ENCODE results near the gene CDC45.

CDC45 gene

GRCh38 chr22:19483481-19484244, 3.9 kb downstream of the CDC45 start:
- TF ChIP-seq CTCF (IDR thresholded peaks at IDR 0.05; ENCODE audit: low read depth, low read length): no peak

GRCh38 chr22:19488285-19488684, 8.6 kb downstream of the CDC45 start:
- no peak for TF ChIP-seq CTCF (IDR thresholded peaks at IDR 0.05; ENCODE audit: low read depth, low read length)
- H3K4me3 ChIP-seq (ENCODE audit: low read depth, low read length): no peak overlapping the region

More at GRCh38 chr22:19483481-19484244, 3.9 kb downstream of the CDC45 start:
- no peak overlapping the region for H3K4me3 ChIP-seq (ENCODE audit: low read depth, low read length)

GRCh38 chr22:19488884-19489843, 9.4 kb downstream of the CDC45 start:
- no peak for TF ChIP-seq CTCF (IDR thresholded peaks at IDR 0.05; ENCODE audit: low read depth, low read length)
- no peak overlapping the region for H3K4me3 ChIP-seq (ENCODE audit: low read depth, low read length)

GRCh38 chr22:19490628-19491230, 11.0 kb downstream of the CDC45 start:
- H3K4me3 ChIP-seq (ENCODE audit: low read depth, low read length): no peak overlapping the region
- no peak for TF ChIP-seq CTCF (IDR thresholded peaks at IDR 0.05; ENCODE audit: low read depth, low read length)

- TF ChIP-seq CTCF (IDR thresholded peaks at IDR 0.05; ENCODE audit: low read depth, low read length): no peak
- no peak overlapping the region for H3K4me3 ChIP-seq (ENCODE audit: low read depth, low read length)
Measured at GRCh38 chr22:19492504-19493174, 12.9 kb downstream of the CDC45 start.

- no peak overlapping the region for H3K4me3 ChIP-seq (ENCODE audit: low read depth, low read length)
- TF ChIP-seq CTCF (IDR thresholded peaks at IDR 0.05; ENCODE audit: low read depth, low read length): no peak
Measured at GRCh38 chr22:19494001-19494560, 14.4 kb downstream of the CDC45 start.
